Ureter (tissue), 1 donor: ENCODE data around the gene CHMP2A. TPM values are rescaled to one million over a fixed set of nuclear protein-coding genes. Genes with fewer than 3 reads are reported as not detected.

Experiments used
- DNase-seq: peaks from one replicate; pipeline ENCODE4 v3.0.0-alpha.2; 2020; ENCODE audit warnings: low spot score
- total RNA-seq: library from RNA; stranded (reverse); gene quantifications from one replicate; pipeline ENCODE4 v1.2.4, GENCODE V29; 2023
- donor health status: DM: yes; HTN: yes; CAD: no.

CHMP2A gene
- total RNA-seq, 1 donor from 2014 or later = 137 TPM

- no peak for DNase-seq
Observed at GRCh38 chr19:58569943-58570670, 15.2 kb upstream of the CHMP2A start.

- no peak for DNase-seq
Observed at GRCh38 chr19:58569191-58569942, 14.5 kb upstream of the CHMP2A start.

GRCh38 chr19:58568453-58569130, 13.7 kb upstream of the CHMP2A start:
- no peak for DNase-seq

GRCh38 chr19:58566989-58567388, 12.1 kb upstream of the CHMP2A start:
- no peak for DNase-seq

GRCh38 chr19:58563823-58564222, 8.9 kb upstream of the CHMP2A start:
- DNase-seq = no peak

- DNase-seq = no peak
Observed at GRCh38 chr19:58563034-58563573, 8.2 kb upstream of the CHMP2A start.

GRCh38 chr19:58562122-58563033, 7.5 kb upstream of the CHMP2A start:
- no peak for DNase-seq

- no peak for DNase-seq
Observed at GRCh38 chr19:58561373-58562121, 6.6 kb upstream of the CHMP2A start.

- no peak for DNase-seq
Observed at GRCh38 chr19:58560921-58561320, 6.0 kb upstream of the CHMP2A start.

- no peak for DNase-seq
Observed at GRCh38 chr19:58560007-58560887, 5.3 kb upstream of the CHMP2A start.

GRCh38 chr19:58559275-58560006, 4.5 kb upstream of the CHMP2A start:
- peak; percentile 95 for DNase-seq

- peak; percentile 100 for DNase-seq
Observed at GRCh38 chr19:58558623-58559274, 3.8 kb upstream of the CHMP2A start.

- DNase-seq = peak; percentile 74
Observed at GRCh38 chr19:58558066-58558622, 3.2 kb upstream of the CHMP2A start, which contains the start of gene UBE2M. UBE2M (minus strand) TSS chr19:58558611; CDS start chr19:58558381, 230 bp downstream.

GRCh38 chr19:58557221-58558065, 2.5 kb upstream of the CHMP2A start:
- no peak for DNase-seq

- no peak for DNase-seq
Observed at GRCh38 chr19:58556622-58557220, 1.8 kb upstream of the CHMP2A start.

- no peak for DNase-seq
Observed at GRCh38 chr19:58555920-58556621, 1.2 kb upstream of the CHMP2A start.
